GM12878 (cell line): ENCODE measurements around the gene SRF. TPM values are rescaled to one million over a fixed set of nuclear protein-coding genes. Genes with fewer than 3 reads are reported as not detected.

Experiments
- ATAC-seq: fragments of 200-7000 bp; cut with Tn5 transposase; 3 replicates; pipeline ENCODE4 v1.9.1; 2020; ENCODE audit warnings: mild to moderate bottlenecking, moderate library complexity
- BruUV-seq: library from RNA; stranded (reverse); fragments of 400-500 nt; replicated peaks from 2 replicates; lab custom pipeline; 2021; lab: Mats Ljungman, UMichigan
- CTCF ChIA-PET: fragments of 300-600 bp; sonication (Branson Sonifier 250); formaldehyde crosslinking; extraction: SDS; loops from one replicate; lab custom pipeline; 2021; ENCODE audit warnings: inconsistent platforms; lab: Yijun Ruan, JAX
- POLR2A ChIA-PET: fragments of 350-600 bp; formaldehyde crosslinking; extraction: SDS; loops from one replicate; lab custom pipeline; 2021; ENCODE audit warnings: inconsistent platforms; lab: Charles Lee
- RAD21 ChIA-PET: fragments of 300-600 bp; sonication (Branson Sonifier 250); formaldehyde crosslinking; loops from one replicate; lab custom pipeline; 2023; ENCODE audit warnings: antibody characterized with exemption; ENCODE audit not compliant: unreplicated experiment; lab: Charles Lee
- SMC1A ChIA-PET: fragments of 300-600 bp; sonication (Branson Sonifier 250); formaldehyde crosslinking; loops from one replicate; lab custom pipeline; 2023; ENCODE audit not compliant: unreplicated experiment, uncharacterized antibody; lab: Charles Lee
- DNase-seq: peaks from one replicate; pipeline ENCODE4 v3.0.0-alpha.2; 2011; ENCODE audit warnings: low read depth, low spot score
- FAIRE-seq: peaks from 3 replicates; lab custom pipeline; 2011; peaks lifted over from hg19 to GRCh38; lab: Jason Lieb, UNC
- H2AFZ ChIP-seq: 2 replicates; pipeline ENCODE4 v1.6.0; 2011; ENCODE audit warnings: low read depth, low read length, control low read depth; ENCODE audit not compliant: control insufficient read depth
- H3K27ac ChIP-seq: 2 replicates; pipeline ENCODE4 v1.5.1; 2011; ENCODE audit warnings: control low read depth; ENCODE audit not compliant: control insufficient read depth, insufficient read depth
- H3K27me3 ChIP-seq, 2 experiments: replicated peaks in 1 of 2; 2 replicates each; pipeline versions ENCODE4 v1.6.0 to v1.6.1; 2011; ENCODE audit warnings: low read length in 1 of 2; ENCODE audit not compliant: control insufficient read depth in 2 of 2, insufficient read depth in 2 of 2
- H3K36me3 ChIP-seq, 2 experiments: 2 replicates each; pipeline ENCODE4 v1.5.1; 2011; ENCODE audit warnings: low read length in 1 of 2; ENCODE audit not compliant: control insufficient read depth in 2 of 2, insufficient read depth in 2 of 2
- H3K4me1 ChIP-seq: 2 replicates; pipeline ENCODE4 v1.6.1; 2011; ENCODE audit warnings: mild to moderate bottlenecking, low read length, moderate library complexity, mixed read lengths; ENCODE audit not compliant: control insufficient read depth, insufficient read depth
- H3K4me2 ChIP-seq: 2 replicates; pipeline ENCODE4 v1.6.0; 2011; ENCODE audit warnings: control low read depth; ENCODE audit not compliant: control insufficient read depth, insufficient read depth
- H3K4me3 ChIP-seq: fragments of 200-600 bp; sonication (generic); 2 replicates; pipeline ENCODE4 v1.5.1; 2016
- H3K79me2 ChIP-seq: 2 replicates; pipeline ENCODE4 v1.6.0; 2011; ENCODE audit warnings: low read length; ENCODE audit not compliant: control insufficient read depth, insufficient read depth
- H3K9ac ChIP-seq: 2 replicates; pipeline ENCODE4 v1.8.0; 2011; ENCODE audit warnings: low read length, control low read depth, mixed read lengths; ENCODE audit not compliant: control insufficient read depth, insufficient read depth
- H3K9me3 ChIP-seq: replicated peaks from 3 replicates; pipeline ENCODE4 v1.5.1; 2011; ENCODE audit warnings: mild to moderate bottlenecking, low read length; ENCODE audit not compliant: control insufficient read depth, insufficient read depth
- H4K20me1 ChIP-seq: 2 replicates; pipeline ENCODE4 v1.6.0; 2011; ENCODE audit not compliant: control insufficient read depth, insufficient read depth
- EZH2 ChIP-seq: IDR thresholded peaks from 2 replicates; pipeline ENCODE4 v1.6.1; 2012; ENCODE audit warnings: low read depth, mild to moderate bottlenecking, control low read depth, inconsistent platforms, low read length, borderline replicate concordance; ENCODE audit not compliant: control insufficient read depth
- GATAD2B ChIP-seq: fragments of 450-650 bp; conservative IDR thresholded peaks from 2 replicates; pipeline ENCODE4 v1.6.1; 2017; ENCODE audit warnings: low read depth, mild to moderate bottlenecking, moderate library complexity
- IKZF1 ChIP-seq: fragments of 450-650 bp; conservative IDR thresholded peaks from 2 replicates; pipeline ENCODE4 v1.6.1; 2017; ENCODE audit warnings: antibody characterized with exemption, mild to moderate bottlenecking
- NFYA ChIP-seq: IDR thresholded peaks from 2 replicates; pipeline ENCODE4 v1.6.1; 2011; ENCODE audit warnings: low read depth, mild to moderate bottlenecking, low read length, improper control_type of control experiment, borderline replicate concordance
- NFYB ChIP-seq: IDR thresholded peaks from 2 replicates; pipeline ENCODE4 v1.6.1; 2011; ENCODE audit warnings: low read depth, mild to moderate bottlenecking, low read length, improper control_type of control experiment, moderate library complexity; ENCODE audit not compliant: insufficient read depth
- PAX8 ChIP-seq: fragments of 450-650 bp; IDR thresholded peaks from 2 replicates; pipeline ENCODE4 v1.6.1; 2017; ENCODE audit warnings: mild to moderate bottlenecking, moderate library complexity
- SMC3 ChIP-seq: IDR thresholded peaks from 2 replicates; pipeline ENCODE4 v1.6.1; 2011; ENCODE audit warnings: low read length, improper control_type of control experiment, borderline replicate concordance
- SP1 ChIP-seq: IDR thresholded peaks from one replicate; pipeline ENCODE4 v1.6.1; 2011; ENCODE audit warnings: low read depth, low read length
- TAF1 ChIP-seq: IDR thresholded peaks from 2 replicates; pipeline ENCODE4 v1.6.1; 2011; ENCODE audit warnings: mild to moderate bottlenecking, low read depth, low read length, borderline replicate concordance
- TCF3 ChIP-seq: IDR thresholded peaks from 2 replicates; pipeline ENCODE4 v1.6.1; 2012; ENCODE audit warnings: low read depth, mild to moderate bottlenecking, low read length, borderline replicate concordance; ENCODE audit not compliant: insufficient read depth
- YBX1 ChIP-seq: fragments of 450-650 bp; IDR thresholded peaks from 2 replicates; pipeline ENCODE4 v1.6.1; 2016; ENCODE audit warnings: antibody characterized with exemption
- ZNF217 ChIP-seq: fragments of 450-650 bp; IDR thresholded peaks from 2 replicates; pipeline ENCODE4 v1.6.1; 2017; ENCODE audit warnings: antibody characterized with exemption, mild to moderate bottlenecking
- ZNF24 ChIP-seq: fragments of 450-650 bp; IDR thresholded peaks from 2 replicates; pipeline ENCODE4 v1.6.1; 2017; ENCODE audit warnings: antibody characterized with exemption, mild to moderate bottlenecking
- ZZZ3 ChIP-seq: IDR thresholded peaks from 2 replicates; pipeline ENCODE4 v1.6.1; 2011; ENCODE audit warnings: low read depth; ENCODE audit not compliant: control insufficient read depth, insufficient read length
- WGBS: methylation state at CpG from one replicate; pipeline ENCODE4 v1.1.6; 2016; ENCODE audit warnings: low lambda C conversion rate; ENCODE audit not compliant: insufficient replicate concordance, insufficient coverage; ENCODE audit errors: missing lambda C conversion rate; 5-methylcytosine and 5-hydroxymethylcytosine counted together
- in situ Hi-C: fragments of 300-500 bp; cut with MboI; formaldehyde crosslinking; loops from 9 replicates; pipeline ENCODE4 v1.14.3; 2018; ENCODE audit warnings: mixed read lengths
- intact Hi-C: fragments of 100-400 bp; cut with micrococcal nuclease; formaldehyde crosslinking; loops from one replicate; pipeline ENCODE4 v1.14.2; 2022; ENCODE audit not compliant: unreplicated experiment
- polyA plus RNA-seq, 11 experiments: library from polyadenylated mRNA; depleted of rRNA in 4 of 11; unstranded in 6 of 11; stranded (reverse) in 5 of 11; fragments of >200 nt; fragmentation: Nextera tagmentation in 4 of 11; fragmentation: Illumina TruSeq in 1 of 11; extraction: Ambion mirVana in 4 of 11; extraction: Trizol in 1 of 11; gene quantifications; 1 replicate in 1 of 11; 2 replicates in 10 of 11; pipeline versions ENCODE4 v1.2.1 to v1.2.3, GENCODE V29; 2011 to 2016; ENCODE audit warnings: inconsistent platforms in 2 of 11, missing spikeins in 2 of 11, low read depth in 1 of 11
- total RNA-seq, 4 experiments: library from RNA; depleted of rRNA in 3 of 4; stranded (reverse); fragments of >200 nt in 3 of 4; fragmentation: Illumina TruSeq in 1 of 4; extraction: Trizol in 1 of 4; gene quantifications; 2 replicates each; pipeline versions ENCODE4 v1.2.1 to v1.2.3, GENCODE V29; 2013 to 2021
- TF ChIP-seq, protein P1 (sequence below): IDR thresholded peaks from 2 replicates; pipeline ENCODE4 v1.6.1; 2012; ENCODE audit warnings: mild to moderate bottlenecking, low read depth, low read length

The SRF gene
- total and polyA plus RNA-seq, 10 of the 15 experiments (the other 5 are each of a cell fraction or from before 2014, with no cell fraction given): 2.3 to 56.3 (median 28.2) TPM

DNA sequence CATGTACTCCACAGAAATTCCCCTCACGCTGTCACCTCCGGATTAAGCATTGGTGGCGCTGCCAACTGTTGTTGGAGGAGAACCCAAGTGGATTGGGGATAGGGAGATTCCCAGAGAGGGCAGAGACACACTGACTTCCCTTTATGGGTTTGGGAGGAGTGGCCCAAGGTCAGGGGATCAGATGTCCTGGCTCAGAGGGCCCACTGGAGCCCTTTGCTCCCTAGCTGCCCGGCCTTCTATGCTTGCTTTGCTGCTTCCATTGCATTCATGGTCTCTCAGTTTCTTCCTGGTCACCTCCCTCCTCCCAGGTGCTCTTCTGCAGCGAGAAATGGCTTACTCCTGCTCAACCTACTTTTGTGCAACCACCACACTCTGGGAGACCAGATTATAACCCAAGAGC, 25.3 kb downstream of the SRF start:
- H3K9ac ChIP-seq: no peak overlapping the region
- H3K79me2 ChIP-seq: no peaks in the 10 kb centered on the region
- FAIRE-seq (no peak), ATAC-seq (no peak)
- TF ChIP-seq ZNF24: no peak
- TF ChIP-seq EZH2: no peak
- no peak for TF ChIP-seq ZNF217
- no peak for TF ChIP-seq TCF3
- no peak for TF ChIP-seq GATAD2B
- TF ChIP-seq PAX8: no peak
- no peak for TF ChIP-seq ZZZ3
- TF ChIP-seq IKZF1: no peak
- TF ChIP-seq NFYB: no peak
- TF ChIP-seq TAF1: no peak
- TF ChIP-seq, protein P1, sequence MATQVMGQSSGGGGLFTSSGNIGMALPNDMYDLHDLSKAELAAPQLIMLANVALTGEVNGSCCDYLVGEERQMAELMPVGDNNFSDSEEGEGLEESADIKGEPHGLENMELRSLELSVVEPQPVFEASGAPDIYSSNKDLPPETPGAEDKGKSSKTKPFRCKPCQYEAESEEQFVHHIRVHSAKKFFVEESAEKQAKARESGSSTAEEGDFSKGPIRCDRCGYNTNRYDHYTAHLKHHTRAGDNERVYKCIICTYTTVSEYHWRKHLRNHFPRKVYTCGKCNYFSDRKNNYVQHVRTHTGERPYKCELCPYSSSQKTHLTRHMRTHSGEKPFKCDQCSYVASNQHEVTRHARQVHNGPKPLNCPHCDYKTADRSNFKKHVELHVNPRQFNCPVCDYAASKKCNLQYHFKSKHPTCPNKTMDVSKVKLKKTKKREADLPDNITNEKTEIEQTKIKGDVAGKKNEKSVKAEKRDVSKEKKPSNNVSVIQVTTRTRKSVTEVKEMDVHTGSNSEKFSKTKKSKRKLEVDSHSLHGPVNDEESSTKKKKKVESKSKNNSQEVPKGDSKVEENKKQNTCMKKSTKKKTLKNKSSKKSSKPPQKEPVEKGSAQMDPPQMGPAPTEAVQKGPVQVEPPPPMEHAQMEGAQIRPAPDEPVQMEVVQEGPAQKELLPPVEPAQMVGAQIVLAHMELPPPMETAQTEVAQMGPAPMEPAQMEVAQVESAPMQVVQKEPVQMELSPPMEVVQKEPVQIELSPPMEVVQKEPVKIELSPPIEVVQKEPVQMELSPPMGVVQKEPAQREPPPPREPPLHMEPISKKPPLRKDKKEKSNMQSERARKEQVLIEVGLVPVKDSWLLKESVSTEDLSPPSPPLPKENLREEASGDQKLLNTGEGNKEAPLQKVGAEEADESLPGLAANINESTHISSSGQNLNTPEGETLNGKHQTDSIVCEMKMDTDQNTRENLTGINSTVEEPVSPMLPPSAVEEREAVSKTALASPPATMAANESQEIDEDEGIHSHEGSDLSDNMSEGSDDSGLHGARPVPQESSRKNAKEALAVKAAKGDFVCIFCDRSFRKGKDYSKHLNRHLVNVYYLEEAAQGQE: no peak
- no peak for TF ChIP-seq SP1
- TF ChIP-seq YBX1: no peak
- no peak for TF ChIP-seq NFYA
- TF ChIP-seq SMC3: no peak
- TF ChIP-seq, all 136 proteins: peak for 0
- WGBS: 100% methylated on average over 5 of the region's 5 CpGs
- RAD21 ChIA-PET: no interaction called here
- intact Hi-C loops (no loop called here), in situ Hi-C loops (no loop called here)
- SMC1A ChIA-PET: no interaction called here
- H3K27me3 ChIP-seq: no peaks in the 10 kb centered on the region
- no peak for DNase-seq
- no peak overlapping the region for H3K4me3 ChIP-seq
- no peak overlapping the region for H2AFZ ChIP-seq
- H3K27ac ChIP-seq: no peak overlapping the region
- H3K36me3 ChIP-seq: peaks cover 2 to 17% of the 10 kb centered on the region in 2 experiments
- POLR2A ChIA-PET: no interaction called here
- no TSS peak for BruUV-seq
- no peaks in the 10 kb centered on the region for H3K4me1 ChIP-seq
- no peaks in the 10 kb centered on the region for H4K20me1 ChIP-seq
- no peak overlapping the region for H3K4me2 ChIP-seq
- H3K9me3 ChIP-seq: no peaks in the 10 kb centered on the region
- CTCF ChIA-PET: no interaction called here
